Measurements from ENCODE around the gene RERE. TPM values are rescaled to one million over a fixed set of nuclear protein-coding genes. Genes with fewer than 3 reads are reported as not detected.

The RERE gene
- total and polyA plus RNA-seq, 2 donors (not counting 3 experiments of a cell fraction or from before 2014, with no cell fraction given): 14.1 to 113 TPM

GRCh38 chr1:8365661-8366362 is 451.6 kb downstream of the RERE start:
- H3K9me3 ChIP-seq (replicated peaks; ENCODE audit: control insufficient read depth, insufficient read depth, low read length): no peaks in the 10 kb centered on the region
- peaks cover 4% of the 10 kb centered on the region for H3K4me1 ChIP-seq (ENCODE audit: control insufficient read depth, extremely low read depth, insufficient read depth, low read length)
- no peaks in the 10 kb centered on the region for H4K20me1 ChIP-seq (replicated peaks; ENCODE audit: control insufficient read depth, extremely low read depth, insufficient read depth, low read length)
- dilution Hi-C loops (cut with MboI; ENCODE audit: extremely low pct_ligation_motif_present, low sequenced_read_pairs): no loop called here
- H3K9ac ChIP-seq (replicated peaks; ENCODE audit: extremely low read depth, insufficient read depth, low read length): no peak overlapping the region
- H3K36me3 ChIP-seq (ENCODE audit: control insufficient read depth in 2 of 2, extremely low read depth in 1 of 2, insufficient read depth in 2 of 2, low read length in 2 of 2): peaks cover 4 to 43% of the 10 kb centered on the region in 2 experiments
- CTCF ChIA-PET: interaction anchor here (1.2 kb wide), 1 partner anchor 205 kb away, joined by 3 read pairs; no protein-coding TSS in a partner anchor
- H3K79me2 ChIP-seq (ENCODE audit: control insufficient read depth, insufficient read depth, low read length): peaks cover 9% of the 10 kb centered on the region
- intact Hi-C loops (cut with micrococcal nuclease): no loop called here
- H3K27me3 ChIP-seq (ENCODE audit: control insufficient read depth in 2 of 2, insufficient read depth in 2 of 2, low read length in 2 of 2): no peaks in the 10 kb centered on the region
- H3K9me1 ChIP-seq (replicated peaks; ENCODE audit: control insufficient read depth, extremely low read depth, insufficient read depth, low read length): no peaks in the 10 kb centered on the region
- POLR2A ChIA-PET: no interaction called here
- DNase-seq (ENCODE audit: low read depth, low spot score): no peak
- no peak overlapping the region for H2AFZ ChIP-seq (ENCODE audit: low read depth, low read length)
- BruUV-seq (replicated peaks): no TSS peak
- no peak overlapping the region for H3K27ac ChIP-seq (ENCODE audit: insufficient read depth, low read depth, low read length)
- TF ChIP-seq MAX (IDR thresholded peaks at IDR 0.05; ENCODE audit: insufficient read depth, insufficient read length) (no peak), CTCF (IDR thresholded peaks at IDR 0.05; ENCODE audit: extremely low read depth in 1 of 2, insufficient read depth in 1 of 2, low read depth in 1 of 2, low read length in 2 of 2) (no peak), POLR2A (IDR thresholded peaks at IDR 0.05; ENCODE audit: low read depth, low read length) (no peak), POLR2AphosphoS5 (IDR thresholded peaks at IDR 0.05; ENCODE audit: insufficient read depth, low read depth, low read length) (no peak), JUN (IDR thresholded peaks at IDR 0.05; ENCODE audit: borderline replicate concordance, insufficient read depth, insufficient read length, low read depth) (no peak), EZH2 (IDR thresholded peaks at IDR 0.05; ENCODE audit: borderline replicate concordance, low read depth, low read length, severe bottlenecking) (no peak), MYC (IDR thresholded peaks at IDR 0.05; ENCODE audit: low read depth, low read length) (no peak), FOS (IDR thresholded peaks at IDR 0.05; ENCODE audit: borderline replicate concordance, insufficient read depth, low read length) (no peak), GATA2 (IDR thresholded peaks at IDR 0.05; ENCODE audit: insufficient read depth, insufficient read length, low read depth, low read length) (no peak)
- FAIRE-seq: no peak
- H3K4me2 ChIP-seq (ENCODE audit: insufficient read depth, low read length): no peak overlapping the region
- no peak overlapping the region for H3K4me3 ChIP-seq (replicated peaks in 1 of 3; ENCODE audit: insufficient read depth in 1 of 3, low read depth in 1 of 3, low read length in 3 of 3)
